HEK293T (cell line): ENCODE measurements around the gene CLSTN1.

Source experiments
- FOXA1 ChIP-seq: fragments of 450-650 bp; IDR thresholded peaks from 2 replicates; pipeline ENCODE4 v1.6.1; 2016; ENCODE audit warnings: mild to moderate bottlenecking
- FOXM1 ChIP-seq: fragments of 450-650 bp; IDR thresholded peaks from 2 replicates; pipeline ENCODE4 v1.6.1; 2017; ENCODE audit warnings: mild to moderate bottlenecking, borderline replicate concordance
- LEF1 ChIP-seq: fragments of 450-650 bp; IDR thresholded peaks from 2 replicates; pipeline ENCODE4 v1.6.1; 2017; ENCODE audit warnings: mild to moderate bottlenecking, borderline replicate concordance

GRCh38 chr1:9853249-9853595 is 29.5 kb upstream of the CLSTN1 start:
- TF ChIP-seq FOXM1 = no peak
- no peak for TF ChIP-seq FOXA1
- TF ChIP-seq LEF1 = no peak
